ENCODE data around the gene NXPH1. TPM values are rescaled to one million over a fixed set of nuclear protein-coding genes. Genes with fewer than 3 reads are reported as not detected.

NXPH1 gene
- total and polyA plus RNA-seq, 3 donors from 2014 or later, result 0.24 to 0.94 (median 0.37) TPM

GRCh38 chr7:8640671-8641070 lies 207.3 kb downstream of the NXPH1 start:
- Histone ChIP-seq H3K27me3 (no peaks in the 10 kb centered on the region), H3K36me3 (ENCODE audit: low read depth, missing control alignments) (no peaks in the 10 kb centered on the region), H3K4me1 (no peaks in the 10 kb centered on the region), H3K4me3 (no peak overlapping the region), H3K27ac (no peak overlapping the region), H3K9me3 (no peaks in the 10 kb centered on the region)
- intact Hi-C loops (cut with DNase I; ENCODE audit: low total_unique reads), result no loop called here
- 68 to 78% methylated on average over 1 of the region's 1 CpG for WGBS, 2 donors
- no peak for DNase-seq
- TF ChIP-seq POLR2A (IDR thresholded peaks at IDR 0.05) (no peak), CTCF (IDR thresholded peaks at IDR 0.05) (no peak)

GRCh38 chr7:8668627-8669500 lies 235.5 kb downstream of the NXPH1 start:
- intact Hi-C loops (cut with DNase I; ENCODE audit: low total_unique reads), result no loop called here

GRCh38 chr7:8669501-8669851 lies 236.1 kb downstream of the NXPH1 start:
- TF ChIP-seq POLR2A (IDR thresholded peaks at IDR 0.05) (no peak), CTCF (IDR thresholded peaks at IDR 0.05) (no peak)
- no peak overlapping the region for H3K4me3 ChIP-seq
- intact Hi-C loops (cut with DNase I; ENCODE audit: low total_unique reads), result no loop called here
- H3K4me1 ChIP-seq, result no peaks in the 10 kb centered on the region
- no peaks in the 10 kb centered on the region for H3K9me3 ChIP-seq
- no peak overlapping the region for H3K27ac ChIP-seq
- H3K27me3 ChIP-seq, result no peaks in the 10 kb centered on the region
- DNase-seq, result no peak
- no peaks in the 10 kb centered on the region for H3K36me3 ChIP-seq (ENCODE audit: low read depth, missing control alignments)

More at GRCh38 chr7:8668627-8669500, 235.5 kb downstream of the NXPH1 start:
- Histone ChIP-seq H3K4me3 (no peak overlapping the region), H3K4me1 (no peaks in the 10 kb centered on the region), H3K9me3 (no peaks in the 10 kb centered on the region), H3K36me3 (ENCODE audit: low read depth, missing control alignments) (no peaks in the 10 kb centered on the region), H3K27me3 (no peaks in the 10 kb centered on the region), H3K27ac (no peak overlapping the region)
- 77 to 79% methylated on average over 4 to 6 of the region's 6 CpGs for WGBS, 2 donors
- no peak for DNase-seq
- TF ChIP-seq CTCF (IDR thresholded peaks at IDR 0.05) (no peak), POLR2A (IDR thresholded peaks at IDR 0.05) (no peak)

GRCh38 chr7:8684426-8684825 lies 251.0 kb downstream of the NXPH1 start:
- Histone ChIP-seq H3K4me3 (no peak overlapping the region), H3K27ac (no peak overlapping the region), H3K9me3 (no peaks in the 10 kb centered on the region), H3K36me3 (ENCODE audit: low read depth, missing control alignments) (no peaks in the 10 kb centered on the region), H3K4me1 (no peaks in the 10 kb centered on the region), H3K27me3 (no peaks in the 10 kb centered on the region)
- intact Hi-C loops (cut with DNase I; ENCODE audit: low total_unique reads), result no loop called here
- no peak for DNase-seq
- 46 to 55% methylated on average over 4 of the region's 4 CpGs for WGBS, 2 donors
- TF ChIP-seq POLR2A (IDR thresholded peaks at IDR 0.05), result no peak
- TF ChIP-seq CTCF (IDR thresholded peaks at IDR 0.05), result no peak

All from testis (tissue), 3 donors.